Calu3 (cell line): ENCODE data around the gene REEP5. TPM values are rescaled to one million over a fixed set of nuclear protein-coding genes. Genes with fewer than 3 reads are reported as not detected.
"Not testable (repeated sequence)": the region's sequence is repeated elsewhere in the genome, so short reads cannot be mapped to it uniquely, and the experiment has no call there.

Experiments used
- BruUV-seq: library from RNA; stranded (reverse); fragments of 400-500 nt; replicated peaks from 2 replicates; lab custom pipeline; 2021; lab: Mats Ljungman, UMichigan
- CTCF ChIA-PET: fragments of 300-600 bp; sonication (Branson Sonifier 250); formaldehyde crosslinking; loops from one replicate; lab custom pipeline; 2022; ENCODE audit warnings: antibody characterized with exemption; lab: Charles Lee
- DNase-seq: peaks from one replicate; pipeline ENCODE4 v3.0.0; 2022
- H3K27ac Mint-ChIP-seq: one replicate; pipeline ENCODE4 v1.8.0; 2022; ENCODE audit warnings: mixed read lengths; ENCODE audit not compliant: unreplicated experiment
- H3K27me3 Mint-ChIP-seq: one replicate; pipeline ENCODE4 v1.8.0; 2022; ENCODE audit warnings: mixed read lengths; ENCODE audit not compliant: unreplicated experiment
- H3K36me3 Mint-ChIP-seq: one replicate; pipeline ENCODE4 v1.8.0; 2022; ENCODE audit warnings: mild to moderate bottlenecking, moderate library complexity, mixed read lengths; ENCODE audit not compliant: insufficient read depth, unreplicated experiment
- H3K4me1 Mint-ChIP-seq: one replicate; pipeline ENCODE4 v1.8.0; 2022; ENCODE audit warnings: mild to moderate bottlenecking, low read depth, mixed read lengths; ENCODE audit not compliant: unreplicated experiment
- H3K4me3 Mint-ChIP-seq: one replicate; pipeline ENCODE4 v1.8.0; 2022; ENCODE audit warnings: mild to moderate bottlenecking, low read depth, moderate library complexity, mixed read lengths; ENCODE audit not compliant: unreplicated experiment
- H3K9me3 Mint-ChIP-seq: one replicate; pipeline ENCODE4 v1.8.0; 2022; ENCODE audit warnings: low read depth, mixed read lengths; ENCODE audit not compliant: unreplicated experiment
- intact Hi-C: fragments of 100-400 bp; cut with micrococcal nuclease; formaldehyde crosslinking; loops from one replicate; pipeline ENCODE4 v1.10.0; 2022; ENCODE audit not compliant: unreplicated experiment
- total RNA-seq: library from RNA; stranded (reverse); gene quantifications from 2 replicates; pipeline ENCODE4 v1.2.3, GENCODE V29; 2022
- TF ChIP-seq, protein P1 (sequence below): fragments of 200-600 bp; IDR thresholded peaks from one replicate; pipeline ENCODE4 v1.8.0; 2022; ENCODE audit warnings: antibody characterized with exemption; ENCODE audit not compliant: unreplicated experiment

The REEP5 gene
- total RNA-seq, 1 experiment from 2014 or later = 123 TPM

DNA sequence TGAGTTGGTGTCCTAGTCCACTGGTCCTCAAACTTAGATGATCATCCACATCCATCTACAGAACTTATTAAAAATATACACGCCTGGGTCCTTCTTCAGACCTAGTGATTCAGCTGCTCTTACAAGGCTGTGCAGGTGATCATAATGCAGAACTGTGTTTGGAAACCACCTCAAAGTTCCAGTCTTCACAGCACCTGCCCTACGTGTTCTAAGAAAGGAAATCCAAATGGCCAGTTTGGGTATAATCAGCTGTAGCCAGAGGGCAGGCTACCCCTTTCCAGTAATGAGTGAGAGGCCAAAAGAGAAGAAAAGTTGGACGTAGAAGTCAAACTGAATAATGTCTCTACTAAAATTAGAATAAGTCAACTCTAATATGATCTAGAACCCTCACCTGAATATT is 15.4 kb downstream of the REEP5 start:
- CTCF ChIA-PET = no interaction called here
- TF ChIP-seq, protein P1, sequence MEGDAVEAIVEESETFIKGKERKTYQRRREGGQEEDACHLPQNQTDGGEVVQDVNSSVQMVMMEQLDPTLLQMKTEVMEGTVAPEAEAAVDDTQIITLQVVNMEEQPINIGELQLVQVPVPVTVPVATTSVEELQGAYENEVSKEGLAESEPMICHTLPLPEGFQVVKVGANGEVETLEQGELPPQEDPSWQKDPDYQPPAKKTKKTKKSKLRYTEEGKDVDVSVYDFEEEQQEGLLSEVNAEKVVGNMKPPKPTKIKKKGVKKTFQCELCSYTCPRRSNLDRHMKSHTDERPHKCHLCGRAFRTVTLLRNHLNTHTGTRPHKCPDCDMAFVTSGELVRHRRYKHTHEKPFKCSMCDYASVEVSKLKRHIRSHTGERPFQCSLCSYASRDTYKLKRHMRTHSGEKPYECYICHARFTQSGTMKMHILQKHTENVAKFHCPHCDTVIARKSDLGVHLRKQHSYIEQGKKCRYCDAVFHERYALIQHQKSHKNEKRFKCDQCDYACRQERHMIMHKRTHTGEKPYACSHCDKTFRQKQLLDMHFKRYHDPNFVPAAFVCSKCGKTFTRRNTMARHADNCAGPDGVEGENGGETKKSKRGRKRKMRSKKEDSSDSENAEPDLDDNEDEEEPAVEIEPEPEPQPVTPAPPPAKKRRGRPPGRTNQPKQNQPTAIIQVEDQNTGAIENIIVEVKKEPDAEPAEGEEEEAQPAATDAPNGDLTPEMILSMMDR = no peak
- no peak for DNase-seq
- intact Hi-C loops = no loop called here
- Mint-ChIP-seq H3K27me3 (no peaks in the 10 kb centered on the region), H3K9me3 (no peaks in the 10 kb centered on the region), H3K36me3 (peaks cover 17% of the 10 kb centered on the region), H3K27ac (no peak overlapping the region), H3K4me1 (no peaks in the 10 kb centered on the region), H3K4me3 (no peak overlapping the region)
- no TSS peak for BruUV-seq

DNA sequence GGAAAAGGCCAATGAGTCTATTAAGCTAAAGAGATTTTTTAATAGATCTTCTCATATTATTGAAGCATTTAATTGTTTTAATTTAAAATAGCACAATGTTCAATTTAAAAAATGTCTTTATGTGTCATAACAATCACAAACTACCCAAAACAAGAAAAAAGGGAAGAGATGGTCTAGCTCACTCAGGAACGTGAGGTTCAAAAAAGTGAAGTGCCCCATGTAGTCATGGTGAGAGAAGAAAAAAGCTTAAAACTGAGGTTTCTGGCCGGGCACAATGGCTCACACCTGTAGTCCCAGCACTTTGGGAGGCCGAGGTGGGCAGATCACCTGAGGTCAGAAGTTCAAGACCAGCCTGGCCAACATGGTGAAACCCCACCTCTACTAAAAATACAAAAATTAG is 17.0 kb downstream of the REEP5 start:
- H3K9me3 Mint-ChIP-seq, DNase-seq, intact Hi-C loops, BruUV-seq, H3K27ac Mint-ChIP-seq, CTCF ChIA-PET, H3K27me3 Mint-ChIP-seq, H3K4me3 Mint-ChIP-seq, H3K4me1 Mint-ChIP-seq: not testable (repeated sequence)
- H3K36me3 Mint-ChIP-seq = peaks cover 23% of the 10 kb centered on the region

DNA sequence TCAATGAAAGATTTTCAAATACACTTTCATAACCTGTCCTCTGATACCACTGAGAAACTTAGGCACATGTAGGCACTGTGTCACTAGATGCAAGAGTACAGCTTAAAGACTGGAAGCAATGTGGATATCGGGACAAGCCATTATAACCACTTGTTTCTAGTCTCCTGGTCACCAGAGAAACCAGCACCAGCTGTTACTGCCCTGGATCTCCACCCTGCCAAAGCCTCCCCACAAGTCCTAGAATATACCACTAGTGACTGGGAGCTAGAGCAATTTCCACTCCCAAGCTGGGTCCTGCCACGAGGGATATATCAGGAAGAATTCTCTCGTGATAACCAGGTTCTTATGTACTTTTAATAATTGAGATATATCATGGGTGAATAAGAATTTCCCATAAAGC is 19.5 kb downstream of the REEP5 start:
- no peaks in the 10 kb centered on the region for H3K4me1 Mint-ChIP-seq
- peaks cover 28% of the 10 kb centered on the region for H3K36me3 Mint-ChIP-seq
- H3K9me3 Mint-ChIP-seq = no peaks in the 10 kb centered on the region
- H3K4me3 Mint-ChIP-seq = no peak overlapping the region
- intact Hi-C loops = no loop called here
- H3K27me3 Mint-ChIP-seq = no peaks in the 10 kb centered on the region
- TF ChIP-seq, protein P1 = no peak
- no TSS peak for BruUV-seq
- no peak overlapping the region for H3K27ac Mint-ChIP-seq
- DNase-seq = no peak
- CTCF ChIA-PET = no interaction called here

DNA sequence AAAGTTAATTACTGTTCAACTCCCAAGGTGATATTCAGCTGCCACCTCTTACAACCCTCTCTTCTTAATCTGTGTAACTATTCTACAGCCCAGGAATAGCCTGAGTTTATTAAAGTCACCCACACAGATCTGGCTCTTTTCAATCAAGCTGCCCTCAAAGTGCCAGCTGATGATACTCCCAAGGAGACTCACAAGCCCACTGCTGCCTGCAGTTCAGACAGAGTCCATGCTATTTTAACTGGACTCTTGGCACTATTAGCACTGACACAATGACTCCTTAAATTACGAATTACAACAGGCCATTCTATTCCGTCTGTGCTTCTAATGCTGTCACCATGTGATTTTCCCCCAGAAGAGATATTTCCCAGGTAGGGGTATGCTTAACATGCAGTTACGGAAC is 26.3 kb downstream of the REEP5 start:
- H3K36me3 Mint-ChIP-seq = peaks cover 45% of the 10 kb centered on the region
- H3K27me3 Mint-ChIP-seq = no peaks in the 10 kb centered on the region

DNA sequence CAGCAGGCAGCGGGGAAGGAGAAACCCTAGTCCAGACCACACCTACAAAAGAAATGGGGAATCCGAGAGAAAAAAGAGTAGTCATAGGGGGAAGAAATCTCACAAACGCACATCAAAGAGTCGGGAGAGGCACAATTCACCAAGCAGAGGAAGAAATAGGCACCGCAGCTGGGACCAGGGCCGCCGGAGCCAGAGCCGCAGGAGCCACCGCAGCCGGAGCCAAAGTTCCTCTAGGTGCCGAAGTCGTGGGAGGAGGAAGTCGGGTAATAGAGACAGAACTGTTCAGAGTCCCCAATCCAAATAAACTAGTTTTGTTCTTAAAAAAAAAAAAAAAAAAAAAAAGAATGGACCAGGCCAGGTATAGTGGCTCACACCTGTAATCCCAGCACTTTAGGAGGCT is 29.3 kb downstream of the REEP5 start:
- Mint-ChIP-seq H3K36me3 (peaks cover 28% of the 10 kb centered on the region), H3K27ac (no peak overlapping the region), H3K27me3 (no peaks in the 10 kb centered on the region), H3K4me1 (no peaks in the 10 kb centered on the region), H3K4me3 (no peak overlapping the region), H3K9me3 (no peaks in the 10 kb centered on the region)
- DNase-seq = no peak
- BruUV-seq = no TSS peak
- intact Hi-C loops = no loop called here
- TF ChIP-seq, protein P1 = no peak
- CTCF ChIA-PET = interaction anchor here (0.7 kb wide), 1 partner anchor 108 kb away, joined by 3 read pairs; no protein-coding TSS in a partner anchor

More for the DNA sequence above, 26.3 kb downstream of the REEP5 start:
- CTCF ChIA-PET = no interaction called here
- DNase-seq = no peak
- H3K27ac Mint-ChIP-seq = no peak overlapping the region
- TF ChIP-seq, protein P1 = no peak
- no peaks in the 10 kb centered on the region for H3K4me1 Mint-ChIP-seq
- BruUV-seq = no TSS peak
- H3K4me3 Mint-ChIP-seq = no peak overlapping the region
- no peaks in the 10 kb centered on the region for H3K9me3 Mint-ChIP-seq
- intact Hi-C loops = no loop called here

DNA sequence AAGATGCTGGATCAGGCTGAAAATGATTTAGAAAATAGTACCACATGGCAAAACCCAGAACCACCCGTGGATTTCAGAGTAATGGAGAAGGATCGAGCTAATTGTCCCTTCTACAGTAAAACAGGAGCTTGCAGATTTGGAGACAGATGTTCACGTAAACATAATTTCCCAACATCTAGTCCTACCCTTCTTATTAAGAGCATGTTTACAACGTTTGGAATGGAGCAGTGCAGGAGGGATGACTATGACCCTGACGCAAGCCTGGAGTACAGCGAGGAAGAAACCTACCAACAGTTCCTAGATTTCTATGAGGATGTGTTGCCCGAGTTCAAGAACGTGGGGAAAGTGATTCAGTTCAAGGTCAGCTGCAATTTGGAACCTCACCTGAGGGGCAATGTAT is 30.0 kb downstream of the REEP5 start:
- BruUV-seq, H3K4me1 Mint-ChIP-seq, DNase-seq, CTCF ChIA-PET, H3K9me3 Mint-ChIP-seq, H3K4me3 Mint-ChIP-seq, intact Hi-C loops, H3K27me3 Mint-ChIP-seq, H3K27ac Mint-ChIP-seq: not testable (repeated sequence)
- peaks cover 24% of the 10 kb centered on the region for H3K36me3 Mint-ChIP-seq
